ENCODE measurements around the gene TCN2. TPM values are rescaled to one million over a fixed set of nuclear protein-coding genes. Genes with fewer than 3 reads are reported as not detected.
"Not testable (repeated sequence)": the region's sequence is repeated elsewhere in the genome, so short reads cannot be mapped to it uniquely, and the experiment has no call there.

TCN2 gene
- total RNA-seq (ENCODE audit: unreplicated experiment) = 4.1 TPM
- long read RNA-seq, partial matches to known transcripts = 0 of 2 reads
- long read RNA-seq, other reads (novel, unspliced or antisense) = 0 of 2 reads

- Mint-ChIP-seq H3K4me3 (ENCODE audit: unreplicated experiment) (peak within 1 kb of the TSS; percentile 84), H3K9me3 (ENCODE audit: unreplicated experiment) (peaks cover 5% of the 10 kb centered on the region), H3K27me3 (ENCODE audit: unreplicated experiment) (peaks cover 2% of the 10 kb centered on the region), H3K4me1 (ENCODE audit: low read depth, unreplicated experiment) (peaks cover 8% of the 10 kb centered on the region), H3K36me3 (ENCODE audit: unreplicated experiment) (no peaks in the 10 kb centered on the region), H3K27ac (ENCODE audit: unreplicated experiment) (peak within 1 kb of the TSS; percentile 93)
- no peak for TF ChIP-seq CTCF (IDR thresholded peaks at IDR 0.05; ENCODE audit: partially characterized antibody, unreplicated experiment)
- peak; percentile 72 for DNase-seq
These were observed at the start of gene TCN2 for GRCh38 chr22:30606455-30607299. TCN2 (plus strand) TSS chr22:30607174; CDS start chr22:30607332, 158 bp downstream.

GRCh38 chr22:30557243-30557642 is 49.7 kb upstream of the TCN2 start:
- no peak overlapping the region for H3K27ac Mint-ChIP-seq (ENCODE audit: unreplicated experiment)
- DNase-seq = no peak
- no peak for TF ChIP-seq CTCF (IDR thresholded peaks at IDR 0.05; ENCODE audit: partially characterized antibody, unreplicated experiment)

GRCh38 chr22:30559889-30560288 is 47.1 kb upstream of the TCN2 start:
- no peaks in the 10 kb centered on the region for H3K36me3 Mint-ChIP-seq (ENCODE audit: unreplicated experiment)
- no peak for DNase-seq
- peaks cover 3% of the 10 kb centered on the region for H3K27me3 Mint-ChIP-seq (ENCODE audit: unreplicated experiment)
- H3K4me1 Mint-ChIP-seq (ENCODE audit: low read depth, unreplicated experiment) = peaks cover 2% of the 10 kb centered on the region
- no peak overlapping the region for H3K4me3 Mint-ChIP-seq (ENCODE audit: unreplicated experiment)
- no peak for TF ChIP-seq CTCF (IDR thresholded peaks at IDR 0.05; ENCODE audit: partially characterized antibody, unreplicated experiment)
- no peaks in the 10 kb centered on the region for H3K9me3 Mint-ChIP-seq (ENCODE audit: unreplicated experiment)
- no peak overlapping the region for H3K27ac Mint-ChIP-seq (ENCODE audit: unreplicated experiment)

More at GRCh38 chr22:30557243-30557642, 49.7 kb upstream of the TCN2 start:
- no peaks in the 10 kb centered on the region for H3K4me1 Mint-ChIP-seq (ENCODE audit: low read depth, unreplicated experiment)
- H3K27me3 Mint-ChIP-seq (ENCODE audit: unreplicated experiment) = peaks cover 3% of the 10 kb centered on the region
- H3K36me3 Mint-ChIP-seq (ENCODE audit: unreplicated experiment) = no peaks in the 10 kb centered on the region
- H3K4me3 Mint-ChIP-seq (ENCODE audit: unreplicated experiment) = no peak overlapping the region
- H3K9me3 Mint-ChIP-seq (ENCODE audit: unreplicated experiment) = no peaks in the 10 kb centered on the region

GRCh38 chr22:30560643-30561202 is 46.3 kb upstream of the TCN2 start:
- H3K27me3 Mint-ChIP-seq (ENCODE audit: unreplicated experiment); H3K9me3 Mint-ChIP-seq (ENCODE audit: unreplicated experiment); DNase-seq; H3K4me3 Mint-ChIP-seq (ENCODE audit: unreplicated experiment); H3K27ac Mint-ChIP-seq (ENCODE audit: unreplicated experiment); H3K36me3 Mint-ChIP-seq (ENCODE audit: unreplicated experiment); H3K4me1 Mint-ChIP-seq (ENCODE audit: low read depth, unreplicated experiment): not testable (repeated sequence)

GRCh38 chr22:30561402-30562189 is 45.4 kb upstream of the TCN2 start:
- no peak overlapping the region for H3K27ac Mint-ChIP-seq (ENCODE audit: unreplicated experiment)
- DNase-seq = no peak

More at GRCh38 chr22:30561402-30562189, 45.4 kb upstream of the TCN2 start:
- Mint-ChIP-seq H3K9me3 (ENCODE audit: unreplicated experiment) (no peaks in the 10 kb centered on the region), H3K36me3 (ENCODE audit: unreplicated experiment) (no peaks in the 10 kb centered on the region), H3K4me1 (ENCODE audit: low read depth, unreplicated experiment) (peaks cover 2% of the 10 kb centered on the region), H3K4me3 (ENCODE audit: unreplicated experiment) (no peak overlapping the region), H3K27me3 (ENCODE audit: unreplicated experiment) (peaks cover 3% of the 10 kb centered on the region)
- no peak for TF ChIP-seq CTCF (IDR thresholded peaks at IDR 0.05; ENCODE audit: partially characterized antibody, unreplicated experiment)
